Prostate gland (tissue), 2 donors: Measurements from ENCODE around the gene FGF10. TPM values are rescaled to one million over a fixed set of nuclear protein-coding genes. Genes with fewer than 3 reads are reported as not detected.

Experiments used
- DNase-seq: peaks from one replicate; pipeline ENCODE4 v3.0.0-alpha.2; 2019; ENCODE audit warnings: low spot score
- H3K27ac ChIP-seq, 2 donors: fragments of 200-600 bp; sonication (generic); 2 replicates each; pipeline ENCODE4 v1.5.1; 2017 to 2019
- H3K27me3 ChIP-seq: fragments of 200-600 bp; sonication (generic); replicated peaks from 2 replicates; pipeline ENCODE4 v1.5.1; 2019; ENCODE audit not compliant: insufficient read depth
- H3K36me3 ChIP-seq, 2 donors: fragments of 200-600 bp; sonication (generic); 1 replicate in 1 of 2; 2 replicates in 1 of 2; pipeline versions ENCODE4 v1.5.1 to v1.8.1; 2017 to 2019
- H3K4me1 ChIP-seq: fragments of 200-600 bp; sonication (generic); replicated peaks from 2 replicates; pipeline ENCODE4 v1.5.1; 2019
- H3K4me3 ChIP-seq, 2 donors: fragments of 200-600 bp; sonication (generic); 2 replicates each; pipeline ENCODE4 v1.5.1; 2017 to 2019
- H3K9me3 ChIP-seq: fragments of 200-600 bp; sonication (generic); 2 replicates; pipeline ENCODE4 v1.5.1; 2017
- POLR2A ChIP-seq: fragments of 450-650 bp; IDR thresholded peaks from one replicate; pipeline ENCODE4 v1.6.1; 2016; ENCODE audit warnings: antibody characterized with exemption, mild to moderate bottlenecking
- POLR2AphosphoS5 ChIP-seq: sonication (generic); formaldehyde crosslinking; IDR thresholded peaks from one replicate; pipeline ENCODE4 v1.6.1; 2017; ENCODE audit warnings: antibody characterized with exemption
- WGBS: methylation state at CpG from one replicate; pipeline ENCODE4 v1.1.5; 2018; 5-methylcytosine and 5-hydroxymethylcytosine counted together
- intact Hi-C: fragments of 100-400 bp; cut with DNase I; formaldehyde crosslinking; loops from one replicate; pipeline ENCODE4 v1.14.2; 2022
- total RNA-seq, 2 donors: library from RNA; depleted of rRNA; stranded (reverse); fragments of >200 nt; gene quantifications; one replicate each; pipeline ENCODE4 v1.1.0, GENCODE V29; 2016
- TF ChIP-seq, protein P1 (sequence below), 4 experiments: fragments of 200-600 bp in 2 of 4; fragments of 450-650 bp in 2 of 4; sonication (generic) in 2 of 4; IDR thresholded peaks; 1 replicate in 3 of 4; 2 replicates in 1 of 4; pipeline ENCODE4 v1.5.1; 2016 to 2019; ENCODE audit warnings: antibody characterized with exemption in 4 of 4, mild to moderate bottlenecking in 2 of 4, moderate library complexity in 2 of 4

Gene FGF10
- total RNA-seq, 2 donors from 2014 or later: 3.1 to 6.9 TPM

DNA sequence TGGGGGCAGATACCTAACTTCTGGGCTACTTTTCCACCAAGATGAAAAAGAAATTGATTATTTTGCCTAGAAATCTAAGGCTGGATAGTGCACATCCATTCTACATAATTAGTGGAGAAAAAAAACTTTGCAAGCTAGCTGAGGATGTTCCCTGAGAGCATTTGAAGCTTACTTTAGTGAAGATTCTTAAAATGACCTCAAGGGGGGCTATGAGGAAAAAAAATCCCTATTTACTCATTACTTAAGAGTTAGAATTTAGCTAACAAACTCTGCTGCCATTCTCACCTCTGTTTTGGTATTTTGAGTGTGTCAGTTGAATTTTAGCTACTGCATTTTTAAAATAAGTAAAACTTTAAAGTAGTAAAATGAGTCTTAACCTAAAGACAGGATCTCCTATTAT, 9.2 kb upstream of the FGF10 start:
- intact Hi-C loops: no loop called here
- no peak for DNase-seq
- TF ChIP-seq POLR2A: no peak
- TF ChIP-seq, protein P1, sequence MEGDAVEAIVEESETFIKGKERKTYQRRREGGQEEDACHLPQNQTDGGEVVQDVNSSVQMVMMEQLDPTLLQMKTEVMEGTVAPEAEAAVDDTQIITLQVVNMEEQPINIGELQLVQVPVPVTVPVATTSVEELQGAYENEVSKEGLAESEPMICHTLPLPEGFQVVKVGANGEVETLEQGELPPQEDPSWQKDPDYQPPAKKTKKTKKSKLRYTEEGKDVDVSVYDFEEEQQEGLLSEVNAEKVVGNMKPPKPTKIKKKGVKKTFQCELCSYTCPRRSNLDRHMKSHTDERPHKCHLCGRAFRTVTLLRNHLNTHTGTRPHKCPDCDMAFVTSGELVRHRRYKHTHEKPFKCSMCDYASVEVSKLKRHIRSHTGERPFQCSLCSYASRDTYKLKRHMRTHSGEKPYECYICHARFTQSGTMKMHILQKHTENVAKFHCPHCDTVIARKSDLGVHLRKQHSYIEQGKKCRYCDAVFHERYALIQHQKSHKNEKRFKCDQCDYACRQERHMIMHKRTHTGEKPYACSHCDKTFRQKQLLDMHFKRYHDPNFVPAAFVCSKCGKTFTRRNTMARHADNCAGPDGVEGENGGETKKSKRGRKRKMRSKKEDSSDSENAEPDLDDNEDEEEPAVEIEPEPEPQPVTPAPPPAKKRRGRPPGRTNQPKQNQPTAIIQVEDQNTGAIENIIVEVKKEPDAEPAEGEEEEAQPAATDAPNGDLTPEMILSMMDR (IDR thresholded peaks at IDR 0.05): no peak
- no peak for TF ChIP-seq POLR2AphosphoS5
- no peaks in the 10 kb centered on the region for H3K4me1 ChIP-seq
- no peaks in the 10 kb centered on the region for H3K9me3 ChIP-seq
- no peak overlapping the region for H3K27ac ChIP-seq
- no peaks in the 10 kb centered on the region for H3K27me3 ChIP-seq
- no peak overlapping the region for H3K4me3 ChIP-seq
- no peaks in the 10 kb centered on the region for H3K36me3 ChIP-seq

GRCh38 chr5:44396312-44396711, 7.1 kb upstream of the FGF10 start:
- no peaks in the 10 kb centered on the region for H3K4me1 ChIP-seq
- no peaks in the 10 kb centered on the region for H3K27me3 ChIP-seq
- intact Hi-C loops: no loop called here
- H3K27ac ChIP-seq: no peak overlapping the region
- 95% methylated on average over 3 of the region's 3 CpGs for WGBS
- no peak for DNase-seq
- no peaks in the 10 kb centered on the region for H3K36me3 ChIP-seq
- TF ChIP-seq POLR2AphosphoS5 (no peak), POLR2A (no peak)
- TF ChIP-seq, protein P1 (IDR thresholded peaks at IDR 0.05): no peak
- H3K4me3 ChIP-seq: no peak overlapping the region
- H3K9me3 ChIP-seq: no peaks in the 10 kb centered on the region

DNA sequence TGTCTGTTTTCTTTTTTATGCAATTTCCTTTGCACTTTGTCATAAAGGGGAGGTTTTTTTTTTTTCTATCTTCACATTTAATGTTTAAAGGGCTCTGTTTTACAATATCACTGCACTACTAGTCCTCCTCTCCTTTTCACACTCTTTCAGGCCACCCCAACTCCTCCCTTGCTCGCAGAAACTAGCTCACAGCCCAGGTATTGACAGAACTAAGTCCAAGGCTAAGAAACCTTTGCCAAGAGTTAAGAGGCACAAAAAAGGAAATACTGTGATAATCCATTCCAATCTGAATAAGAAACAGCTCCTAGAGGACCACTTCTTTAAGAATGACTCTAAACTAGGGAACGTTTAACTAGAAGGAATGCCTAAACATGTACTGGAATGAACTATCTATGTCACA, 1.1 kb upstream of the FGF10 start:
- intact Hi-C loops: no loop called here
- 30% methylated on average over 2 of the region's 2 CpGs for WGBS

GRCh38 chr5:44389823-44390143, 563 bp upstream of the FGF10 start:
- 6% methylated on average over 5 of the region's 5 CpGs for WGBS
- no peak for DNase-seq
- Histone ChIP-seq H3K4me1 (no peaks in the 10 kb centered on the region), H3K4me3 (peak overlapping the region; percentile 27 to 28), H3K36me3 (no peaks in the 10 kb centered on the region), H3K27ac (peak overlapping the region; percentile 36 to 55), H3K9me3 (no peaks in the 10 kb centered on the region), H3K27me3 (no peaks in the 10 kb centered on the region)
- TF ChIP-seq, protein P1 (IDR thresholded peaks at IDR 0.05): no peak
- TF ChIP-seq POLR2A (no peak), POLR2AphosphoS5 (no peak)
- intact Hi-C loops: no loop called here

More for the DNA sequence above, 1.1 kb upstream of the FGF10 start:
- no peaks in the 10 kb centered on the region for H3K9me3 ChIP-seq
- TF ChIP-seq POLR2A: no peak
- no peak for TF ChIP-seq POLR2AphosphoS5
- TF ChIP-seq, protein P1 (IDR thresholded peaks at IDR 0.05): no peak
- H3K27ac ChIP-seq: peak overlapping the region in 1 of 2 donors; percentile 12
- H3K4me3 ChIP-seq: peak overlapping the region in 1 of 2 donors; percentile 28
- no peaks in the 10 kb centered on the region for H3K4me1 ChIP-seq
- no peaks in the 10 kb centered on the region for H3K27me3 ChIP-seq
- no peaks in the 10 kb centered on the region for H3K36me3 ChIP-seq
- no peak for DNase-seq

GRCh38 chr5:44388321-44389089, 715 bp downstream of the FGF10 start:
- H3K36me3 ChIP-seq: no peaks in the 10 kb centered on the region
- H3K9me3 ChIP-seq: no peaks in the 10 kb centered on the region
- H3K27ac ChIP-seq: peak overlapping the region; percentile 36 to 55
- no peak for TF ChIP-seq POLR2A
- no peak for TF ChIP-seq POLR2AphosphoS5
- TF ChIP-seq, protein P1 (IDR thresholded peaks at IDR 0.05): no peak
- intact Hi-C loops: no loop called here
- DNase-seq: no peak
- no peaks in the 10 kb centered on the region for H3K4me1 ChIP-seq
- peak overlapping the region; percentile 27 to 28 for H3K4me3 ChIP-seq
- no peaks in the 10 kb centered on the region for H3K27me3 ChIP-seq
- 2% methylated on average over 27 of the region's 27 CpGs for WGBS
